H1 (cell line): ENCODE results near the gene QSER1. TPM values are rescaled to one million over a fixed set of nuclear protein-coding genes. Genes with fewer than 3 reads are reported as not detected.

Source experiments
- CTCF ChIA-PET: fragments of 300-600 bp; sonication (Branson Sonifier 250); formaldehyde crosslinking; loops from one replicate; lab custom pipeline; 2021; ENCODE audit not compliant: partially characterized antibody; lab: Charles Lee
- POLR2A ChIA-PET: fragments of 300-600 bp; sonication (Branson Sonifier 250); formaldehyde crosslinking; loops from one replicate; lab custom pipeline; 2021; ENCODE audit warnings: inconsistent platforms; ENCODE audit not compliant: partially characterized antibody; lab: Charles Lee
- DNase-seq, 2 experiments: peaks; one replicate each; pipeline versions ENCODE4 v3.0.0 to v3.0.0-alpha.2; 2010 to 2022; ENCODE audit warnings: low spot score in 2 of 2, low read depth in 1 of 2, mixed read lengths in 1 of 2
- FAIRE-seq: peaks from 2 replicates; lab custom pipeline; 2011; peaks lifted over from hg19 to GRCh38; lab: Jason Lieb, UNC
- H2AFZ ChIP-seq: 2 replicates; pipeline ENCODE4 v1.8.1; 2012; ENCODE audit warnings: low read length, inconsistent platforms
- H2AK5ac ChIP-seq: 2 replicates; pipeline ENCODE4 v1.6.1; 2013; ENCODE audit warnings: low read depth, low read length
- H2BK120ac ChIP-seq: replicated peaks from 2 replicates; pipeline ENCODE3; 2013; ENCODE audit warnings: low read depth, low read length, inconsistent platforms
- H2BK12ac ChIP-seq: 2 replicates; pipeline ENCODE4 v1.6.1; 2013; ENCODE audit warnings: low read depth, low read length
- H2BK15ac ChIP-seq: 2 replicates; pipeline ENCODE4 v1.6.1; 2013; ENCODE audit warnings: low read length
- H2BK20ac ChIP-seq: 2 replicates; pipeline ENCODE4 v1.6.1; 2013; ENCODE audit warnings: low read length
- H2BK5ac ChIP-seq: 2 replicates; pipeline ENCODE4 v1.6.1; 2013; ENCODE audit warnings: low read depth, low read length
- H3K14ac ChIP-seq: 2 replicates; pipeline ENCODE4 v1.6.1; 2013; ENCODE audit warnings: inconsistent platforms; ENCODE audit not compliant: insufficient read length
- H3K18ac ChIP-seq: 2 replicates; pipeline ENCODE4 v1.6.1; 2013; ENCODE audit warnings: low read length; ENCODE audit errors: extremely low read depth
- H3K23ac ChIP-seq: 2 replicates; pipeline ENCODE4 v1.6.1; 2013; ENCODE audit warnings: inconsistent platforms; ENCODE audit not compliant: insufficient read length
- H3K23me2 ChIP-seq: 2 replicates; pipeline ENCODE4 v1.6.1; 2013; ENCODE audit warnings: low read depth, low read length
- H3K27ac ChIP-seq: 2 replicates; pipeline ENCODE4 v1.6.1; 2011; ENCODE audit warnings: low read depth, low read length, inconsistent platforms
- H3K27me3 ChIP-seq, 4 experiments: replicated peaks in 1 of 4; 1 replicate in 1 of 4; 2 replicates in 3 of 4; pipeline versions ENCODE4 v1.6.1 to v1.8.1; 2011 to 2013; ENCODE audit warnings: low read length in 3 of 4, mild to moderate bottlenecking in 3 of 4, inconsistent platforms in 2 of 4, mixed read lengths in 2 of 4, moderate library complexity in 1 of 4; ENCODE audit not compliant: control insufficient read depth in 3 of 4, insufficient read depth in 3 of 4; ENCODE audit errors: extremely low read depth in 1 of 4
- H3K36me3 ChIP-seq, 4 experiments: 2 replicates each; pipeline versions ENCODE4 v1.6.1 to v1.8.1; 2011 to 2013; ENCODE audit warnings: mild to moderate bottlenecking in 4 of 4, low read length in 3 of 4, moderate library complexity in 2 of 4, control low read depth in 1 of 4, inconsistent platforms in 1 of 4; ENCODE audit not compliant: insufficient read depth in 4 of 4, control insufficient read depth in 2 of 4
- H3K4ac ChIP-seq: replicated peaks from 2 replicates; pipeline ENCODE3; 2013; ENCODE audit warnings: low read length, low read depth, mixed read lengths, inconsistent platforms; ENCODE audit not compliant: insufficient read length
- H3K4me1 ChIP-seq, 4 experiments: replicated peaks in 1 of 4; 1 replicate in 1 of 4; 2 replicates in 3 of 4; pipeline versions ENCODE4 v1.6.1 to v1.8.1; 2011 to 2013; ENCODE audit warnings: low read length in 3 of 4, inconsistent platforms in 2 of 4, mixed read lengths in 1 of 4; ENCODE audit not compliant: insufficient read depth in 4 of 4, control insufficient read depth in 3 of 4
- H3K4me2 ChIP-seq, 2 experiments: 2 replicates each; pipeline versions ENCODE4 v1.6.1 to v1.8.1; 2011 to 2013; ENCODE audit warnings: low read depth in 2 of 2, low read length in 2 of 2, control low read depth in 1 of 2, inconsistent platforms in 1 of 2, mild to moderate bottlenecking in 1 of 2; ENCODE audit not compliant: insufficient read depth in 1 of 2
- H3K4me3 ChIP-seq, 4 experiments: fragments of 200-600, 300-600 bp in 1 of 4; sonication (generic), shearing (Covaris generic), sonication (Bioruptor Twin) in 1 of 4; 2 replicates each; pipeline versions ENCODE4 v1.5.1 to v1.8.1; 2011 to 2016; ENCODE audit warnings: low read length in 4 of 4, low read depth in 3 of 4, control low read depth in 2 of 4, inconsistent platforms in 2 of 4, mild to moderate bottlenecking in 2 of 4, mixed read lengths in 1 of 4, moderate library complexity in 1 of 4; ENCODE audit not compliant: insufficient read depth in 2 of 4; ENCODE audit errors: extremely low read depth in 1 of 4
- H3K56ac ChIP-seq: replicated peaks from 2 replicates; pipeline ENCODE3; 2013; ENCODE audit warnings: low read depth, mild to moderate bottlenecking, mixed read lengths, low read length, inconsistent platforms; ENCODE audit not compliant: insufficient read length
- H3K79me1 ChIP-seq: 2 replicates; pipeline ENCODE4 v1.6.1; 2013; ENCODE audit warnings: low read depth, low read length, control low read depth
- H3K79me2 ChIP-seq, 2 experiments: 2 replicates each; pipeline versions ENCODE4 v1.6.1 to v1.8.1; 2012 to 2013; ENCODE audit warnings: low read length in 2 of 2, mild to moderate bottlenecking in 2 of 2, inconsistent platforms in 1 of 2; ENCODE audit not compliant: insufficient read depth in 2 of 2, control insufficient read depth in 1 of 2
- H3K9ac ChIP-seq, 4 experiments: replicated peaks in 1 of 4; 1 replicate in 1 of 4; 2 replicates in 3 of 4; pipeline versions ENCODE4 v1.6.1 to v1.8.1; 2011 to 2013; ENCODE audit warnings: low read depth in 3 of 4, low read length in 3 of 4, control low read depth in 2 of 4, mild to moderate bottlenecking in 2 of 4, moderate library complexity in 2 of 4, inconsistent platforms in 1 of 4; ENCODE audit errors: extremely low read depth in 1 of 4
- H3K9me3 ChIP-seq, 2 experiments: 2 replicates each; pipeline versions ENCODE4 v1.6.1 to v1.8.1; 2012 to 2013; ENCODE audit warnings: mild to moderate bottlenecking in 2 of 2, moderate library complexity in 2 of 2, control low read depth in 1 of 2, inconsistent platforms in 1 of 2, low read depth in 1 of 2, low read length in 1 of 2, mixed read lengths in 1 of 2; ENCODE audit not compliant: insufficient read depth in 2 of 2
- H4K20me1 ChIP-seq, 2 experiments: replicated peaks in 1 of 2; 2 replicates each; pipeline versions ENCODE3 to v1.8.1; 2011 to 2013; ENCODE audit warnings: inconsistent platforms in 2 of 2, low read length in 2 of 2, mild to moderate bottlenecking in 1 of 2; ENCODE audit not compliant: insufficient read depth in 2 of 2, control insufficient read depth in 1 of 2
- H4K5ac ChIP-seq: 2 replicates; pipeline ENCODE4 v1.6.1; 2013; ENCODE audit warnings: low read length, low read depth, mixed read lengths, inconsistent platforms; ENCODE audit not compliant: insufficient read length
- H4K8ac ChIP-seq: 2 replicates; pipeline ENCODE4 v1.8.0; 2013; ENCODE audit warnings: mild to moderate bottlenecking, moderate library complexity, low read length, inconsistent platforms; ENCODE audit not compliant: insufficient read depth; ENCODE audit errors: extremely low read depth
- H4K91ac ChIP-seq: replicated peaks from 2 replicates; pipeline ENCODE3; 2013; ENCODE audit warnings: low read length, mixed read lengths, inconsistent platforms; ENCODE audit not compliant: insufficient read length
- HDAC6 ChIP-seq: IDR thresholded peaks from one replicate; pipeline ENCODE4 v1.7.1; 2012; ENCODE audit warnings: low read depth, mild to moderate bottlenecking, inconsistent platforms, low read length, moderate library complexity
- WGBS, 2 experiments: shearing (Covaris generic) in 1 of 2; methylation state at CpG; one replicate each; pipeline versions ENCODE4 v1.1.6 to v1.1.7; 2013 to 2015; ENCODE audit warnings: low lambda C conversion rate in 2 of 2, mixed read lengths in 2 of 2, inconsistent platforms in 1 of 2, low coverage in 1 of 2, missing lambda C conversion rate in 1 of 2; ENCODE audit not compliant: insufficient replicate concordance in 2 of 2, insufficient coverage in 1 of 2, insufficient read length in 1 of 2; ENCODE audit errors: extremely low coverage in 1 of 2, missing lambda C conversion rate in 1 of 2; 5-methylcytosine and 5-hydroxymethylcytosine counted together
- polyA plus RNA-seq, 7 experiments: library from polyadenylated mRNA; depleted of rRNA in 3 of 7; stranded (reverse) in 5 of 7; unstranded in 2 of 7; fragments of >200 nt in 5 of 7; fragments of 200-250 nt in 2 of 7; gene quantifications; 1 replicate in 5 of 7; 2 replicates in 1 of 7; 4 replicates in 1 of 7; pipeline versions ENCODE4 v1.2.1 to v1.2.3, GENCODE V29; 2011 to 2013; ENCODE audit warnings: missing spikeins in 2 of 7, mixed read lengths in 2 of 7
- total RNA-seq: library from RNA; stranded (reverse); fragmentation: NEBNext Ultra II Directional; extraction: Animal tissue kit (Norgen Biotek cat#: 25700); gene quantifications from 2 replicates; pipeline ENCODE4 v1.2.1, GENCODE V29; 2021

The QSER1 gene
- total and polyA plus RNA-seq, 2 of the 8 experiments (the other 6 are each of a cell fraction or from before 2014, with no cell fraction given): 29.3 to 117 TPM

GRCh38 chr11:33001281-33001680, 108.7 kb downstream of the QSER1 start:
- Histone ChIP-seq H3K14ac (no peak overlapping the region), H3K36me3 (no peaks in the 10 kb centered on the region), H2BK15ac (no peak overlapping the region), H3K23me2 (no peaks in the 10 kb centered on the region; the same call in 1 of the 2 replicates), H2AK5ac (no peak overlapping the region), H4K20me1 (no peaks in the 10 kb centered on the region), H4K5ac (no peak overlapping the region), H3K79me1 (no peaks in the 10 kb centered on the region), H2BK5ac (no peak overlapping the region), H3K4ac (no peak overlapping the region), H3K4me1 (no peaks in the 10 kb centered on the region; a peak in 1 of 7 replicates), H3K9ac (no peak overlapping the region), H3K4me2 (no peak overlapping the region), H3K4me3 (no peak overlapping the region), H2AFZ (no peak overlapping the region), H3K56ac (no peak overlapping the region), H3K27me3 (no peaks in the 10 kb centered on the region), H4K91ac (no peak overlapping the region), H3K9me3 (no peaks in the 10 kb centered on the region), H3K18ac (no peak overlapping the region), H2BK12ac (no peak overlapping the region), H3K79me2 (no peaks in the 10 kb centered on the region), H3K27ac (no peak overlapping the region), H2BK120ac (no peak overlapping the region), H3K23ac (no peak overlapping the region), H2BK20ac (no peak overlapping the region), H4K8ac (no peak overlapping the region)
- FAIRE-seq (no peak), DNase-seq (no peak)
- 90% methylated on average over 6 of the region's 6 CpGs; no CpG with 5 or more reads in 1 of the 2 experiments for whole genome bisulfite sequencing, 2 experiments
- ChIA-PET POLR2A (interaction anchor here (0.9 to 1.0 kb wide), 2 partner anchors 9 to 14 kb away, joined by 3 read pairs; partner anchors contain the start of gene DEPDC7), CTCF (interaction anchor here (2.0 kb wide), 1 partner anchor 64 kb away, joined by 8 read pairs; no protein-coding TSS in a partner anchor)
- TF ChIP-seq HDAC6: no peak
